Stimulated activated CD8-positive, alpha-beta memory T cell treated with anti-CD3 and anti-CD28 coated beads, Interleukin-7, amount 100 ng/mL, for 4 hours (primary cell): ENCODE data around the gene TNFRSF19.
A peak's percentile ranks its signal among the peaks of the same experiment; 100 is the strongest.

Source experiments
- DNase-seq, 2 donors: peaks; one replicate each; pipeline ENCODE4 v3.0.0-alpha.2; 2020; ENCODE audit warnings: low read depth in 2 of 2

TNFRSF19 gene

GRCh38 chr13:23686948-23687347, 116.7 kb downstream of the TNFRSF19 start:
- DNase-seq: no peak

GRCh38 chr13:23687614-23688013, 117.4 kb downstream of the TNFRSF19 start:
- DNase-seq: no peak

- no peak for DNase-seq
Measured at GRCh38 chr13:23688336-23688735, 118.1 kb downstream of the TNFRSF19 start.

- DNase-seq: no peak
Measured at GRCh38 chr13:23690668-23691067, 120.5 kb downstream of the TNFRSF19 start.

GRCh38 chr13:23692816-23693215, 122.6 kb downstream of the TNFRSF19 start:
- DNase-seq: no peak

GRCh38 chr13:23695196-23695595, 125.0 kb downstream of the TNFRSF19 start:
- DNase-seq: no peak

- peak; percentile 22 to 51 for DNase-seq
Measured at GRCh38 chr13:23695711-23696464, 125.7 kb downstream of the TNFRSF19 start.

GRCh38 chr13:23696610-23697009, 126.4 kb downstream of the TNFRSF19 start:
- DNase-seq: no peak

GRCh38 chr13:23697772-23698313, 127.6 kb downstream of the TNFRSF19 start:
- no peak for DNase-seq

- DNase-seq: no peak
Measured at GRCh38 chr13:23699271-23699670, 129.1 kb downstream of the TNFRSF19 start.

- no peak for DNase-seq
Measured at GRCh38 chr13:23701186-23701585, 131.0 kb downstream of the TNFRSF19 start.

- DNase-seq: no peak
Measured at GRCh38 chr13:23701636-23702035, 131.4 kb downstream of the TNFRSF19 start.

- no peak for DNase-seq
Measured at GRCh38 chr13:23703246-23703860, 133.1 kb downstream of the TNFRSF19 start.

GRCh38 chr13:23705583-23705982, 135.4 kb downstream of the TNFRSF19 start:
- no peak for DNase-seq

- no peak for DNase-seq
Measured at GRCh38 chr13:23707674-23708073, 137.5 kb downstream of the TNFRSF19 start.

GRCh38 chr13:23709536-23709935, 139.3 kb downstream of the TNFRSF19 start:
- no peak for DNase-seq

GRCh38 chr13:23710366-23710765, 140.2 kb downstream of the TNFRSF19 start:
- DNase-seq: no peak

- DNase-seq: no peak
Measured at GRCh38 chr13:23711355-23711754, 141.1 kb downstream of the TNFRSF19 start.

- DNase-seq: no peak
Measured at GRCh38 chr13:23714672-23715071, 144.5 kb downstream of the TNFRSF19 start.

- no peak for DNase-seq
Measured at GRCh38 chr13:23715092-23715761, 145.0 kb downstream of the TNFRSF19 start.

GRCh38 chr13:23715762-23716235, 145.6 kb downstream of the TNFRSF19 start:
- no peak for DNase-seq

GRCh38 chr13:23716401-23716800, 146.2 kb downstream of the TNFRSF19 start:
- DNase-seq: no peak
